ENCODE data around the gene MMP2.

The MMP2 gene

GRCh38 chr16:55495616-55496289 lies 16.8 kb downstream of the MMP2 start:
- DNase-seq = no peak

GRCh38 chr16:55496509-55497145 lies 17.6 kb downstream of the MMP2 start:
- DNase-seq = no peak

- no peak for DNase-seq
Observed at GRCh38 chr16:55497558-55497957, 18.6 kb downstream of the MMP2 start.

- DNase-seq = no peak
Observed at GRCh38 chr16:55498101-55498500, 19.1 kb downstream of the MMP2 start.

GRCh38 chr16:55499281-55499680 lies 20.3 kb downstream of the MMP2 start:
- no peak for DNase-seq

GRCh38 chr16:55499951-55500529 lies 21.0 kb downstream of the MMP2 start:
- DNase-seq = peak in 2 of 3 donors; percentile 39 to 44

GRCh38 chr16:55500530-55501011 lies 21.6 kb downstream of the MMP2 start:
- peak; percentile 61 to 62 (median 61) for DNase-seq

- peak in 1 of 3 donors; percentile 39 for DNase-seq
Observed at GRCh38 chr16:55501549-55502322, 22.7 kb downstream of the MMP2 start.

GRCh38 chr16:55502801-55503366 lies 23.9 kb downstream of the MMP2 start:
- no peak for DNase-seq

- no peak for DNase-seq
Observed at GRCh38 chr16:55503726-55504550, 24.9 kb downstream of the MMP2 start.

GRCh38 chr16:55505333-55506015 lies 26.5 kb downstream of the MMP2 start:
- no peak for DNase-seq

GRCh38 chr16:55506083-55506482 lies 27.1 kb downstream of the MMP2 start:
- DNase-seq = peak in 1 of 3 donors; percentile 32

GRCh38 chr16:55506708-55507107 lies 27.7 kb downstream of the MMP2 start:
- DNase-seq = no peak

GRCh38 chr16:55508271-55508921 lies 29.4 kb downstream of the MMP2 start:
- peak; percentile 75 to 80 (median 79) for DNase-seq

GRCh38 chr16:55508941-55509931 lies 30.2 kb downstream of the MMP2 start, which contains the start of gene LPCAT2:
Gene LPCAT2 (plus strand): TSS chr16:55509072. CDS start chr16:55509182, 110 bp downstream.
- DNase-seq = peak; percentile 91 to 94 (median 94)

GRCh38 chr16:55510185-55510805 lies 31.3 kb downstream of the MMP2 start:
- DNase-seq = peak; percentile 27 to 66 (median 50)

GRCh38 chr16:55512941-55513340 lies 33.9 kb downstream of the MMP2 start:
- DNase-seq = no peak

- no peak for DNase-seq
Observed at GRCh38 chr16:55513616-55514015, 34.6 kb downstream of the MMP2 start.

- no peak for DNase-seq
Observed at GRCh38 chr16:55515111-55515510, 36.1 kb downstream of the MMP2 start.
